Effector CD4-positive, alpha-beta T cell (primary cell): ENCODE results near the gene PRRG3. TPM values are rescaled to one million over a fixed set of nuclear protein-coding genes. Genes with fewer than 3 reads are reported as not detected.
"Not testable (repeated sequence)": the region's sequence is repeated elsewhere in the genome, so short reads cannot be mapped to it uniquely, and the experiment has no call there.

Experiments used
- DNase-seq: peaks from one replicate; pipeline ENCODE4 v3.0.0-alpha.2; 2020
- total RNA-seq: gene quantifications from one replicate; lab custom pipeline; 2026; lab: John Stamatoyannopoulos, UW

PRRG3 gene
- total RNA-seq = not detected

DNA sequence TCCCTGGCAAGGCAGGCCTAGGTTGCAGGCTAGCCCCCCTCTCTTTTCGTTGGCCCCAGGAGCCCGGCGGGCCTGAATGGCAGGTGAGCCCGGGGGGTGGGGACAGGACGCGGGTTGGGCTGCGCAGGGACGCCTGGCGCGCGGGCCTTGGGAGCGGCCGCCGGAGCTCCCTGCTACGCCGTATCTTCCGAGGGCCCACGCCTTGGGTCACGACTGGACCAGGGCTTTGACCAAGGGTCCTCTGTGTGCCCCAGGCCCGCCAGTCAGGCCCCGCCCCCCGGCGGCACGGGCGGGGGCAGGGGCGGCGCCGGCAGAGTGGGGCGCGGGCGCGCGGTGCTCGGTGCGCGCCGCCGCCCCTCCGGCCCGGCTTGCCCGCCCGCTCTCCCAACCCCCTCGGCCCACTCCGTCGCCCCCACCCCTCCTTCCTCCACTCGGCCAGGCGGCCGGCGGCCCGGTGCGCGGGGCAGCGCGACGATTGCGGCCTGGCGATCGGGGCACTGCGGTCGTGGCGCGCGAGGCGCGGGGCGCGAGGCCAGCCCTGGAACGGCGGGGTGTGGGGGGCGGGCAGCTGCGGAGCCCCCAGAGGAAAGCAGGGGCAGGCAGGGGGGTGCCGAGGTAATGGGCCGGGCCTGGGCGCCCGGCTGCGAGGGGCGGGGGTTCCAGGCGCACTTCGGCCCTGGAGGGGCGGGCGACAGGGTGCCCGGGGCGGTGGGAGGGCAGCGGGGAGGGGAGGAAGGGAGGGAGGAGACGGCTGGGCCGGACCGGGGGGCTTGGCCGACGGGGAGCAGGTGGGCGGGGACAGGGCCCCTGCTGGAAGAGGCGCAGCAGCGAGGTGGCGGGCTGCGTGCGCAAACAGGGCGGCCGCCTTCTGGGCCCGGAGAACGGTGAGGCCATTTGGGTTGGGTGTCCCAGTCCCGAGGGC lies at the start of gene PRRG3:
Gene PRRG3 (plus strand): TSS at position 798 of the 922 bp plus-strand sequence. CDS start 3,357 bp downstream, outside the sequence.
- no peak for DNase-seq

DNA sequence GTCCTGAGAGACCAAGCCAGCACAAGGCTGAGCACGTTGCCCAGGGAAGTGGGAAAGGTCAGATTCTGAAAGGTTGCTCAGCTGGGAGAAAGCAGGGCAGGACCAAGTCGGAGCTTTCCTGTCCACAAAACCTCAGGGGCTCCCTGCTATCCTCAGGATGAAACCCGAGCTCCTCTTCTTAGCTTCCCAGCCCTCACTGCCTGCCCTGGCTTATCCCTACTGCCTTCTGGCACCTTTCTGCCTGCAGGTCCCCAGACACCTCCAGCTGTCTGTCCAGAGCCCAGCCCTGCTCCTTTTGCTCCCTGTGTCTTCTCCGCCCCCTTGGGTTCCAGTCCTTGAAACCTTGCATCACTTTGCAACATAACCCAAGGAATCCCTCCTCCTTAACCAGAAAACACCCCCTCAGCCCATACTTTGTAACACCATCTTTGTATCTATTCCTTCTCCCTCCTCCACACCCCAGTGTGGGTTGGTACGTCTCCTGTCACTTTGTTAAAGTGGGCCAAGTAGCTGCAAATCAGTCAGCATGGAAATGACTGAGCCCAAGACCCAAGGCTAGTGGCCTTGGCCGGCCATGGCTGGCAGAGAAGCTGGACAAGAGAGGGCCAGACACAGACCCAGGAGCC lies 20.0 kb upstream of the PRRG3 start:
- no peak for DNase-seq

GRCh38 chrX:151676196-151676595 lies 19.1 kb upstream of the PRRG3 start:
- no peak for DNase-seq

DNA sequence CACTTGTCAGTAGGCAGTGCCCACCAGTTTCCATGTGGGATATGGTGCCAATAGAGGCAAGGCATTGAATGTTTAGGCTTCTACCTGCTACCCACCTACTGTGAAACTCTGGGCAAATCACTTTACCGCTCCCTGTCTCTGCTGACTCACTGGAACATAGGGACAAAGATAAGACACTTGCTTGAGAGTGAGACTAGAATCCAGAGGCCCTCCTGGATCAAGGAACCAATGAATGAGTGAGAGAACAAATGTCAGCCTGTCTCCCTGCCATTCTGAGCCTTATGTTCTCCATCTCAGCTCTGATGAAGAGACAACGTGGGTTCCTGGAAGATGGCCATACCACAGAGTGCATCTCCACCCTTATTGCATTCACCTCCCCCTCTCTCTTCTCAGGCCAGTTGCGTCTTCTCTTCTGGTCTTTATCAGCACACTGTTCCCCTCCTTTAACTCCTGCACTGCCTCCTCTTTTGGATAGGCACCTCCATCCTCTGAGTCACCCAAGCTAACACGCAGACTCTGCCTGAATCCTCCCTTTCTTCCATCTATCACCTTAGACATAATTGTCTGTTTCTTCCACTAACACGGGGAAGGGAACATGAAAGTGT lies 15.4 kb upstream of the PRRG3 start:
- no peak for DNase-seq

- DNase-seq = peak; percentile 31
Observed at GRCh38 chrX:151680805-151681204, 14.5 kb upstream of the PRRG3 start.

- no peak for DNase-seq
Observed at GRCh38 chrX:151687635-151688034, 7.6 kb upstream of the PRRG3 start.

GRCh38 chrX:151688695-151689094 lies 6.6 kb upstream of the PRRG3 start:
- DNase-seq = no peak

- no peak for DNase-seq
Observed at GRCh38 chrX:151692825-151693224, 2.4 kb upstream of the PRRG3 start.

- no peak for DNase-seq
Observed at GRCh38 chrX:151694121-151694520, 1.1 kb upstream of the PRRG3 start.

GRCh38 chrX:151695583-151696340 lies 504 bp downstream of the PRRG3 start:
- no peak for DNase-seq

DNA sequence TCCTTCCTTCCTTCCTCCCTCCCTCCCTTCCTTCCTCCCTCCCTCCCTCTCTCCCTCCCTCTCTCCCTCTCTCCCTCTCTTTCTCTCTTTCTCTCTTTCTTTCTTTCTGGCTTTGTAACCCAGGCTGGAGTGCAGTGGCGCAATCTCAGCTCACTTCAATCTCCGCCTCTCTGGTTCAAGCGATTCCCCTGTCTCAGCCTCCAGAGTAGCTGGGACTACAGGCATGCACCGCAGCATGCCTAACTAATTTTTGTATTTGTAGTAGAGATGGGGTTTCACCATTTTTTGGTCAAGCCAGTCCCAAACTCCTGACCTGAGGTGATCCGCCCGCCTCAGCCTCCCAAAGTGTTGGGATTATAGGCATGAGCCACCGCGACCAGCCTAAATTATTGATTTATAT lies 1.8 kb downstream of the PRRG3 start:
- not testable (repeated sequence) for DNase-seq

DNA sequence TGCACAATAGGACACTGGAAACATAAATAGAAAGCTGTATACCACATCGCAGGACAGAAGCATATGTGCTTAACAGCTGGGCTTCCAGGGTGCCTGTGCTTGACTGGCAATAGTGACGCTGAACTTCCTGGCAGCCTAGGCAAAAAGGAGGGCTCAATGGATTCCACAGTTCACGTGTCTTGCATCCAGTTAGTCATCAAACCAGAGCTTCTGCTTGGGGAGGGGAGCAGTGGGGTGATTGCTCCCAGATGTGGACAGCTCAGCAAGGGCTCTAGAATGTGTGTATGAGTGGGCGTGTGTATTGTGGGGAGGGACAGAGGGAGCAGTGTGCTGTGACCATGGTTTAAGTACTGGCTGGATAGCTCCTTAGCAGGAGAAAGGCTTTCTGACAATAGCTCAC lies 2.3 kb downstream of the PRRG3 start:
- DNase-seq = no peak

DNA sequence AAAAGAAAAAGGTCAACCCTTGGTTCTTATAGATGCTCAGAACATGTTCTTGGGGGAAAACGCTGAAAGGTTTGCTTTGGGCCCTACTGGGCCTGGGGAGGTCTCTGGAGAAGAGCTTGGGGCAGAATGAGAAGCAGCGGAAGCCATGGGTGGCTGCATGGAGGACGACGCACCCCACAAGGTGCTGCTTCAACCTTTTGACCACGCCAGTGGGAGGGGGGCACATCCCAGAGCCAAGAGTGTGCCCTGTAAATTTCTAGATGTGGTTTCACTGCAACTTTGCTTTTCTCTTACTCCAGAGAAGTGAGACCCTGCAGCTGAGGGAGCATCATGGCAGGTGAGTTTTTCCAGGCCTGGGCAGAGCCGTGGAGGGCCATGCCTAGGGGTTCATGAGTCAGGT lies 3.2 kb downstream of the PRRG3 start:
- DNase-seq = no peak

GRCh38 chrX:151699746-151700145 lies 4.5 kb downstream of the PRRG3 start:
- DNase-seq = no peak

- DNase-seq = no peak
Observed at GRCh38 chrX:151700581-151700980, 5.3 kb downstream of the PRRG3 start.

DNA sequence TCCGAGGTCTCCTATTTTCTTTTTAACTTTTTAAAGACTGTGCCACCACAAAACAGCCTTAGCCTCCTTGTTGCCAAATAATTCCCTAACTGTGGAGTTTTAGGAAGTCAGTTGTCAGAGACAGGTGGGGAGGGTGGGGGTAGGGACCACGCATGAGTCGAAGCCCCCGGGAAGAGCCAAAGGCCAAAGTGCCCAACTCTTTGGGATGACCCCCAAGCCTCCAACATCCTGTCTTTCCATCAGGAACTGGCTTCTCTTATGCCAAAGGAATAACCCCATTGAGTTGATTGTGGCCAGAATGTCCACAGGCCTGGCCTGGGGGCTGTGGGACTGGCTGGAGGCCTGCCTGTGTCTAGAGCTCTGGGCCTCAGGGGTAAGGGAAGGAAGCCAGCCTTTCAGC lies 5.8 kb downstream of the PRRG3 start:
- DNase-seq = no peak

- DNase-seq = no peak
Observed at GRCh38 chrX:151701531-151701930, 6.3 kb downstream of the PRRG3 start.

DNA sequence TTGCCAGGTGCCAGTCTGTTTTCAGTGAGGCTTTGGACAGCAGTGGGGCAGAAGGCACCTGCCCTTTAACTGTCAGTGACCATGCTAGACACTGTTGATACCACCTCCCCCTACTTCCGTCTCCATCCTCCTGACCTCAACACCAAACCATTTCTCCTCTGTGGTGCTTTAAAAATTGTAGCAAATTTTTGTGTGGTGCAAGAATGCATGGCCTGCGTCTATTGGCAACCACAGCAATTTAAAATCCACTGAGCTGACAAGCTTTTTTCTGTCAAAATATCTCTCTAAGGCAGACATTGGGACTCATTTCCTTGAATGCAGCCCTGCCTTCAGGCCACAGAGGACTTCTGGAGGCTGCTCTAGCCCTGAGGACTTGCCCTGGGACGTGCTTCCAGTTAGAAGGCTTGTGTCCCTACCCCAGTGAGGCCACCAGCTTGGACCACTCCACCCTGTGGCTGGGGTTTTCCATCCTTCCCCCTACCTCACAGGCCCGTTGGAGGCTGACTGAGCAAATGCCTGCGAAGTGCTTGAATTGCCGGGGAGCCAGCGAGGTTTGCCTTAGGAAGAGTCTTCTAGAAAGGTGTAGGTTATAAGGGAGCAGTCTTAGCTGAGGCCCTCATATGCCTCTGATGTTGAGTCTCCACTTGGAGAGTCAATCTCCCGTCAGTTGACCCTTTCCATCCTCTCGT lies 6.9 kb downstream of the PRRG3 start:
- DNase-seq = no peak

GRCh38 chrX:151702741-151703340 lies 7.6 kb downstream of the PRRG3 start:
- no peak for DNase-seq

GRCh38 chrX:151703487-151703886 lies 8.2 kb downstream of the PRRG3 start:
- DNase-seq = no peak

DNA sequence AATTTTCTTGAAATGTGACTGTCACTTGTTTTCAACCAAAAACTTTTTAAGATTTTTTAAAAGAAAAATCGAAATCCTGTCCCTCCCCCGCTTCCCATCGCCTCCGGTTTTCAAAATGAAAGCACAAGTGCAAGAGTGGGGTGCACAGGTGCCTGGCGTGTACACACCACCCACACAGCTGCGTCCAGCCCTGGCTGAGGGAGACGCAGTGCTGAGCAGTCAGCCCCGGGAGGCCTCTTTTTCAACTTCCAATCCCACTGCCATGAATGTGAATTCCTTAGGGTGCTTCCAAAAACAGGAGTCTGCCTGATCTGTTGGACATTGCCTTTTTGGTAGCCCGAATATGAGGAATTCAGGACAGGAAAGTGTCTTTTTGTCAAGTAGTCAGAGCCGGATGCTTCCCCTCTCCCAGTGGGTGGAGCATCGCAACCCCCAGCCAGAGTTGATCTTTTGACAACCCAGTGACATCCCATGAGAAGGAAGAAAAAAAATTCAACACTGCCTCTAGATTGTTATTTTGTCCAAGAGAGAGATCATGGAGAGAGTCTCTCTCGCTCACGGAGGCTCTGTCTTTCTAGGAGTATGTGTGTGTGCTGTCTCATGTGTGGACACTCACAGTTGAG lies 8.9 kb downstream of the PRRG3 start:
- DNase-seq = no peak
